Measurements from ENCODE around the gene SMIM44.

DNA sequence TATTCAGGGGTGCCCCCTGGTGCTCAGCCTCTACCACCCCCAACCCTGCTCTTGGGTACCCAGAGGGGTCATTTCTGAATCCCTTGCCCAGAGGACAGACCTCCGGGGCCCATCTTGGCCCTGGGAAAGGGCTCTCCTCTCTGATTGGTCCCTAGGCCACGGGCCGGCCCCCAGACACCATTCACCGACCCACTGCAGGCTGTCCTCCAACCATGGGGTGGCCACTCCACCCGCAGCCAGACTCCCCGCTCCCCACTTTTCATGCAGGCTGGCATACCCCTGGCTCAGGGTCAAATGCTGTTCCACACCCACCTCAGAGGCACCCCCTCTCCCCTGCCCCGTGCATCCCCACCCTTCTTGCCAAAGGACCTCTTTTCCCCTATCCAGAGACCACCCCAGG is 17.7 kb downstream of the SMIM44 start:
- TF ChIP-seq ZNF140 (CRISPR knock-in tag; IDR thresholded peaks at IDR 0.05) (no peak), GATA2 (CRISPR knock-in tag; IDR thresholded peaks at IDR 0.05) (no peak), RBBP5 (IDR thresholded peaks at IDR 0.05; ENCODE audit: borderline replicate concordance, insufficient read depth, low read length, poor library complexity, severe bottlenecking) (no peak), POLR2AphosphoS2 (IDR thresholded peaks at IDR 0.05; ENCODE audit: low read length) (0 out of 2 replicates have a peak, but pooled peaks have one; percentile 59), U2AF2 (optimal IDR thresholded peaks at IDR 0.05; ENCODE audit: low read depth, low read length) (no peak), MAFK (IDR thresholded peaks at IDR 0.05; ENCODE audit: low read length) (no peak), ZNF282 (CRISPR knock-in tag; IDR thresholded peaks at IDR 0.05) (no peak), MXI1 (IDR thresholded peaks at IDR 0.05; ENCODE audit: low read depth, low read length) (no peak), STAG1 (CRISPR knock-in tag; IDR thresholded peaks at IDR 0.05; ENCODE audit: borderline replicate concordance) (no peak), COPS2 (conservative IDR thresholded peaks at IDR 0.05) (no peak), MTA3 (IDR thresholded peaks at IDR 0.05; ENCODE audit: borderline replicate concordance) (no peak)
- TF ChIP-seq, protein P1, sequence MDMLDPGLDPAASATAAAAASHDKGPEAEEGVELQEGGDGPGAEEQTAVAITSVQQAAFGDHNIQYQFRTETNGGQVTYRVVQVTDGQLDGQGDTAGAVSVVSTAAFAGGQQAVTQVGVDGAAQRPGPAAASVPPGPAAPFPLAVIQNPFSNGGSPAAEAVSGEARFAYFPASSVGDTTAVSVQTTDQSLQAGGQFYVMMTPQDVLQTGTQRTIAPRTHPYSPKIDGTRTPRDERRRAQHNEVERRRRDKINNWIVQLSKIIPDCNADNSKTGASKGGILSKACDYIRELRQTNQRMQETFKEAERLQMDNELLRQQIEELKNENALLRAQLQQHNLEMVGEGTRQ (CRISPR knock-in tag; IDR thresholded peaks at IDR 0.05), result no peak
- TF ChIP-seq, protein P2, sequence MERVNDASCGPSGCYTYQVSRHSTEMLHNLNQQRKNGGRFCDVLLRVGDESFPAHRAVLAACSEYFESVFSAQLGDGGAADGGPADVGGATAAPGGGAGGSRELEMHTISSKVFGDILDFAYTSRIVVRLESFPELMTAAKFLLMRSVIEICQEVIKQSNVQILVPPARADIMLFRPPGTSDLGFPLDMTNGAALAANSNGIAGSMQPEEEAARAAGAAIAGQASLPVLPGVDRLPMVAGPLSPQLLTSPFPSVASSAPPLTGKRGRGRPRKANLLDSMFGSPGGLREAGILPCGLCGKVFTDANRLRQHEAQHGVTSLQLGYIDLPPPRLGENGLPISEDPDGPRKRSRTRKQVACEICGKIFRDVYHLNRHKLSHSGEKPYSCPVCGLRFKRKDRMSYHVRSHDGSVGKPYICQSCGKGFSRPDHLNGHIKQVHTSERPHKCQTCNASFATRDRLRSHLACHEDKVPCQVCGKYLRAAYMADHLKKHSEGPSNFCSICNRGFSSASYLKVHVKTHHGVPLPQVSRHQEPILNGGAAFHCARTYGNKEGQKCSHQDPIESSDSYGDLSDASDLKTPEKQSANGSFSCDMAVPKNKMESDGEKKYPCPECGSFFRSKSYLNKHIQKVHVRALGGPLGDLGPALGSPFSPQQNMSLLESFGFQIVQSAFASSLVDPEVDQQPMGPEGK (CRISPR knock-in tag; IDR thresholded peaks at IDR 0.05; ENCODE audit: borderline replicate concordance), result no peak
- TF ChIP-seq, protein P3, sequence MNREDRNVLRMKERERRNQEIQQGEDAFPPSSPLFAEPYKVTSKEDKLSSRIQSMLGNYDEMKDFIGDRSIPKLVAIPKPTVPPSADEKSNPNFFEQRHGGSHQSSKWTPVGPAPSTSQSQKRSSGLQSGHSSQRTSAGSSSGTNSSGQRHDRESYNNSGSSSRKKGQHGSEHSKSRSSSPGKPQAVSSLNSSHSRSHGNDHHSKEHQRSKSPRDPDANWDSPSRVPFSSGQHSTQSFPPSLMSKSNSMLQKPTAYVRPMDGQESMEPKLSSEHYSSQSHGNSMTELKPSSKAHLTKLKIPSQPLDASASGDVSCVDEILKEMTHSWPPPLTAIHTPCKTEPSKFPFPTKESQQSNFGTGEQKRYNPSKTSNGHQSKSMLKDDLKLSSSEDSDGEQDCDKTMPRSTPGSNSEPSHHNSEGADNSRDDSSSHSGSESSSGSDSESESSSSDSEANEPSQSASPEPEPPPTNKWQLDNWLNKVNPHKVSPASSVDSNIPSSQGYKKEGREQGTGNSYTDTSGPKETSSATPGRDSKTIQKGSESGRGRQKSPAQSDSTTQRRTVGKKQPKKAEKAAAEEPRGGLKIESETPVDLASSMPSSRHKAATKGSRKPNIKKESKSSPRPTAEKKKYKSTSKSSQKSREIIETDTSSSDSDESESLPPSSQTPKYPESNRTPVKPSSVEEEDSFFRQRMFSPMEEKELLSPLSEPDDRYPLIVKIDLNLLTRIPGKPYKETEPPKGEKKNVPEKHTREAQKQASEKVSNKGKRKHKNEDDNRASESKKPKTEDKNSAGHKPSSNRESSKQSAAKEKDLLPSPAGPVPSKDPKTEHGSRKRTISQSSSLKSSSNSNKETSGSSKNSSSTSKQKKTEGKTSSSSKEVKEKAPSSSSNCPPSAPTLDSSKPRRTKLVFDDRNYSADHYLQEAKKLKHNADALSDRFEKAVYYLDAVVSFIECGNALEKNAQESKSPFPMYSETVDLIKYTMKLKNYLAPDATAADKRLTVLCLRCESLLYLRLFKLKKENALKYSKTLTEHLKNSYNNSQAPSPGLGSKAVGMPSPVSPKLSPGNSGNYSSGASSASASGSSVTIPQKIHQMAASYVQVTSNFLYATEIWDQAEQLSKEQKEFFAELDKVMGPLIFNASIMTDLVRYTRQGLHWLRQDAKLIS (CRISPR knock-in tag; IDR thresholded peaks at IDR 0.05), result no peak

Data from K562 (cell line).